Uterus (tissue), 2 donors: ENCODE measurements around the gene FMOD.

ENCODE experiments used
- CTCF ChIP-seq, 4 experiments: fragments of 200-600 bp in 2 of 4; fragments of 450-650 bp in 2 of 4; sonication (generic) in 2 of 4; IDR thresholded peaks; one replicate each; pipeline ENCODE4 v1.5.1; 2016 to 2019; ENCODE audit warnings: antibody characterized with exemption in 4 of 4, mild to moderate bottlenecking in 2 of 4, moderate library complexity in 1 of 4
- POLR2A ChIP-seq, 2 donors: fragments of 450-650 bp; IDR thresholded peaks; one replicate each; pipeline ENCODE4 v1.6.1; 2016; ENCODE audit warnings: antibody characterized with exemption in 2 of 2, mild to moderate bottlenecking in 1 of 2, moderate library complexity in 1 of 2

DNA sequence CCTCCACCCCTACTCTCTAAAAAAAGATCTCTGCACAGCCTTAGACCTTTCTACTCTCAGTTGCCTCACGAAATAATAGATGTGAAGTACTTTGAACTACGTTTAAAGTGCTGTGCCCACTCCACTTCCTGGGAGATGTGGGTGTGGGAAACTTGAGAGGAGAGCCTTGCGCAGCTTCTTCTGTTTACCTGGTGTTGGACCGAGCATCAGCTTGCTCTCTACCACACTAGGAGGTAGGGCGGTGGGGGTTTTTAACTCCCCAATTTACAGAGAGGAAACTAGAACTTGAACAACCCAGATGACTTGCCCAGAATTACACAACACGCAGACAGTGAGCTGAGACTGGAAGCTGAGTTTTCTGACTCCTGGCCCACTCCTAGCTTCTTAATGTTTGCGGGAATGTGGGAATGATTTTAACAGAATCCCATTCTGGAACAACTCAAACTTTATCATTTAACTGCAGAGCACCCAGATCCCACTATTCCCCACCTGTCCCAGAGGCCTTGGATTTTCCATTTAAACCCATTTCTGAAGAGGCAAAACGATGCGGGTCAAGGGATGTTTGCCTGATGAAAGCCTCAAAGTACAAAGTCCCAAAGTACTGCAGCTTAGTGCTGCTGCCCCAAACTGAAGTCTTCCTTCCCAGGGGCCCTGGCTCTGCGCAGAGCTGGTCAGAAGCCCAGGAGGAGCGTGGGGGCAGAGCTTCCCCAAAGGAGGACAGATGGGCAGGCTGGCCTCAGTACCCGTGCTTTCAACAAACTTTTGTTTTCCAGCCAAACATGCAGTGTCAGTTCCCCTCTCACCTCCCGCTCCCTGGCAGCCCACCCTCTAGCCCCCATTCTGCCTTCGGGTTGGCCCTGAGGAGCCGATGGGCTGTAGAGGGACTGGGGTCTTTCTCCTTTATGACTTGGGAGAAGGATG is 26.6 kb downstream of the FMOD start:
- no peak for TF ChIP-seq CTCF (IDR thresholded peaks at IDR 0.05)
- TF ChIP-seq POLR2A (IDR thresholded peaks at IDR 0.05): no peak
